ENCODE results near the gene ZPLD1.

ZPLD1 gene

GRCh38 chr3:102514241-102514640 lies 79.4 kb downstream of the ZPLD1 start:
- ChIA-PET POLR2A (no interaction called here), CTCF (no interaction called here)
- TF ChIP-seq CTCF (IDR thresholded peaks at IDR 0.05; ENCODE audit: control extremely low read depth, extremely low read depth, low read depth, missing control alignments) = no peak
- no peak for DNase-seq (ENCODE audit: extremely low spot score)

- ChIA-PET CTCF (no interaction called here), POLR2A (no interaction called here)
- no peak for DNase-seq (ENCODE audit: extremely low spot score)
- TF ChIP-seq CTCF (IDR thresholded peaks at IDR 0.05; ENCODE audit: control extremely low read depth, extremely low read depth, low read depth, missing control alignments) = no peak
These were observed 86.4 kb downstream of the ZPLD1 start for GRCh38 chr3:102521246-102521645.

- ChIA-PET POLR2A (no interaction called here), CTCF (interaction anchor here (1.6 to 21.2 kb wide), 3 partner anchors 13 to 718 kb away, joined by 3 to 423 read pairs (median 4); no protein-coding TSS in a partner anchor)
- no peak for TF ChIP-seq CTCF (IDR thresholded peaks at IDR 0.05; ENCODE audit: control extremely low read depth, extremely low read depth, low read depth, missing control alignments)
- peak; percentile 13 for DNase-seq (ENCODE audit: extremely low spot score)
These were observed 90.8 kb downstream of the ZPLD1 start for GRCh38 chr3:102525624-102526023.

- ChIA-PET POLR2A (no interaction called here), CTCF (interaction anchor here (0.8 to 21.2 kb wide), 7 partner anchors 9 to 719 kb away, joined by 3 to 423 read pairs (median 4); no protein-coding TSS in a partner anchor)
- no peak for TF ChIP-seq CTCF (IDR thresholded peaks at IDR 0.05; ENCODE audit: control extremely low read depth, extremely low read depth, low read depth, missing control alignments)
These were observed 92.0 kb downstream of the ZPLD1 start for GRCh38 chr3:102526865-102527264.

GRCh38 chr3:102528727-102529126 lies 93.9 kb downstream of the ZPLD1 start:
- ChIA-PET POLR2A (no interaction called here), CTCF (interaction anchor here (0.5 to 21.2 kb wide), 8 partner anchors 9 to 1762 kb away, joined by 3 to 423 read pairs (median 5); no protein-coding TSS in a partner anchor)
- DNase-seq (ENCODE audit: extremely low spot score) = no peak
- no peak for TF ChIP-seq CTCF (IDR thresholded peaks at IDR 0.05; ENCODE audit: control extremely low read depth, extremely low read depth, low read depth, missing control alignments)

More at GRCh38 chr3:102526865-102527264, 92.0 kb downstream of the ZPLD1 start:
- DNase-seq (ENCODE audit: extremely low spot score) = no peak

Measured in GM10248 (cell line).